Right renal cortex interstitium (tissue), 3 donors: Measurements from ENCODE around the gene KRTAP3-2. TPM values are rescaled to one million over a fixed set of nuclear protein-coding genes. Genes with fewer than 3 reads are reported as not detected.

Source experiments
- DNase-seq, 3 donors: peaks; one replicate each; pipeline ENCODE4 v3.0.0-alpha.2; 2013; ENCODE audit warnings: low read depth in 3 of 3, low spot score in 2 of 3
- polyA plus RNA-seq, 3 donors: library from polyadenylated mRNA; unstranded; fragments of 120-200 nt; gene quantifications; one replicate each; pipeline ENCODE4 v1.2.1, GENCODE V29; 2013; ENCODE audit not compliant: insufficient read length in 3 of 3

Gene KRTAP3-2
- polyA plus RNA-seq, 3 donors, result not detected

DNA sequence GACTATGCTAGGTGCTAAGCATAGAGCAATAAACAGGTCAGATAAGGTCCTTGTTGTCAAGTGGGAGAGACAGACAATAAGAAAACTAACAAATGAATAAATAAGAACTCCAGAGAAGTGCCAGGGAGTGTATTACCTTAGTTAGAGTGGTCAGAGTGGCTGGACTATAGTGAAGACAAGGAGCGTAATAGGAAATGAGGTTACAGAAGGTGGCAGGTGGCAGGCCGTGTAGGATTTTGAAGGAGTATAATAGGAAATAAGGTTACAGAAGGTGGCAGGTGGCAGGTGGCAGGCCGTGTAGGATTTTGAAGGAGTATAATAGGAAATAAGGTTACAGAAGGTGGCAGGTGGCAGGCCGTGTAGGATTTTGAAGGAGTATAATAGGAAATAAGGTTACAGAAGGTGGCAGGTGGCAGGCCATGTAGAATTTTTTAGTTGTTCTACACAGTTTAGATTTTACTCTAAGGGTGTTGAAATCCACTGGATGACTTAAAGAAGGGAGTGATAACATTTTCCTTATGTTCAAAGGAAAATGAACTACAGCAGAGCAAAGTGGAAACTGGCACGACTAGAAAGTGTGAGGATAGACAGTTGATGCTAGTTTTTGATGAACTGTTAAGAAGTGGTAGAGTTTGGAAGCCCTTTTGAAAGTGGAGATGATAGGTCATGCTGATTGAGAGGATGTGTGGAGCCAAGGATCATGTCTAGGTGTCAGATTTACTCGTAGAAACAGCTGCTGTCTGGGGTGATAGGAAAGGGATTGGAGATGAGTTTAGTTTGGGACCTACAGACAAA is 12.8 kb upstream of the KRTAP3-2 start:
- DNase-seq, result no peak

DNA sequence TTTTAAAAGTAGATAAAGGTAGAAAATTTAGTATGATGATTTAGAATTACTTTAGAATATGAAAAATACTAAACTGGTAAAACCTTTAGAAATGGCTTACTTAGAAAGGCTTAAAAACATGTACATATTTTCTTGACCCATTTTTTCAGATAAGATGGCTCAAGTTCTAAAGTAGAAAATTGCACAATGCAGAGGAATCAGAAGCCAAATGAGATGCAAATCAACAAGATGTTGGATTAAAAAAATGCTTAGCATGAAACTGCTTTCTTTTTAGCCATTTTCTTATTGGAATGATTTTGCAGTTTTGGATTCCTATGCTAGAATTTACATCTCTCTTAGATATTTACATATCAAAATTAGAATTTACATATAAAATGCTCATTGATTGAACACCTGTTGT is 10.7 kb upstream of the KRTAP3-2 start:
- no peak for DNase-seq

DNA sequence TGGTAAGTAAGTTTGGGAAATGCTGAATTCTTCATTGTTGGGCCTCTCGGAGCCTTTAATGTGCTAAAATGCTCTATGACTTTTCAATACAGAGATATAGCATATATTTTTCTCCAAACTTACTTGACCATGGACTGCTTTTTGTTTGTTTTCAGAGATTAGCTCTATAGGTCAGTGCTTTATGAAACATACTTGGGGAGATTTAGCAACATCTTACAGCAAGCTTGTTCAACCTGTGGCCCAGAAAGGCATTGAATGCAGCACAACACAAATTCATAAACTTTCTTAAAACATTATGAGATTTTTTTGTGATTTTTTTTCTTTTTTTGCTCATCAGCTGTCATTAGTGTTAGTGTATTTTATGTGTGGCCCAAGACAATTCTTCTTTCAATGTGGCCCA is 10.2 kb upstream of the KRTAP3-2 start:
- DNase-seq, result no peak

DNA sequence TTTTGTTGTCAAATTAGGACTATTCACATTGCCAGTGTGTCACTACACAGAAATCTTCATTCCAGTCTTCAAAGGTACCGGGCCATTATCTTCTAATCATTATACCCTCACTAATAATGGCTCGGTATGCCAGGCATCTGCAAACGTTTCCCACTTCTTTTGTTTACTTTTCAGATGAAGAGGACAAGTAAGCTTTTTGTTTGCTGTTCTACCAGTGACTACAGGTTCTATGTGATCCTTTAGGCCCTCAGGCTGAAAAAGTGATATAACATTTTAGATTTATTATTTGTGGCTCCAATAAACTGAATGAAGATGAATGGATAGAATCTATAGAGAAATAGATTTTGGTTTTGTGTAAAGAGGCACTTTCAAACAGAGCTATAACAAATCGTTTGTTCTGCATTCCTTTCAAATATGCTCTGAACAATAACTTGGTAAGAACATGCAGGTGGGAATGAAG is 9.6 kb upstream of the KRTAP3-2 start:
- no peak for DNase-seq

DNA sequence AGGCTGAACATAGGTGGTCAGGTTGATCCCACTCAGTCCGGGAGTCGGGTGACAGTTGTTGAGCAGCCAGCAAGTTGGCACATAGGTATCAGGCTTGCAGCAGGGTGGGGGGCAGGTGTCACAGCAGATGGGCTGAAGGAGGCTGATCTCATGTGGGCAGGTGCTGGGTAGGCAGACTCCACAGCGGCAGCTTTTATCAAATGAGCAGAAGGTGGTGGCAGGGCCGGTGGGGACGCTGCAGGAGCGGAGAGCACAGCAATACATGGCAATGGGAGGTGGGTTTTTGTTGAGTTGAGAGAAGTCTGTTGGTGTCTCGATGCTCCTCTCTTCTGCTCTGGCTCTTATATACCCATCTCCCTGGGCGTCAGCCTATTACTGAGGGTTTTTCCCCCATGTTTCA is 9.1 kb upstream of the KRTAP3-2 start, which contains the start of gene KRTAP3-1:
Gene KRTAP3-1 (minus strand): TSS at position 318 of the 400 bp plus-strand sequence. CDS start 54 bp downstream, at position 264.
- no peak for DNase-seq

DNA sequence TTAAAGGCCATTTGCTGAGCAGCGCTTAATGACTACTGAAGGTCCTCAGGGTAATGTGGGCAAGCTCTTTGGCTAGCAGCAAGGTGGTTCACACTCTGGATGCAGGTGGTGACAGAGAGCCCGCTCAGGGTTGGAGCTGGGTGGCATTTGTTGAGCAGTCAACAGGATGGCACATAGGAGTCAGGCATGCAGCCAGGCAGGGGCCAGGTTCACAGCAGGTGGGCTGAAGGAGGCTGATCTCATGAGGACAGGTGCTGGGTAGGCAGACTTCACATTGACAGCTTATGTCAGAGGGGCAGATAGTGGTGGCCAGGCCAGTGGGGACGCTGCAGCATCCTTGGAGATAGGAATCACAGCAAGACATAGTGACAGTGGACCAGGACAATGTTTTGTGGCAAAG is 4.7 kb upstream of the KRTAP3-2 start:
- DNase-seq, result no peak

DNA sequence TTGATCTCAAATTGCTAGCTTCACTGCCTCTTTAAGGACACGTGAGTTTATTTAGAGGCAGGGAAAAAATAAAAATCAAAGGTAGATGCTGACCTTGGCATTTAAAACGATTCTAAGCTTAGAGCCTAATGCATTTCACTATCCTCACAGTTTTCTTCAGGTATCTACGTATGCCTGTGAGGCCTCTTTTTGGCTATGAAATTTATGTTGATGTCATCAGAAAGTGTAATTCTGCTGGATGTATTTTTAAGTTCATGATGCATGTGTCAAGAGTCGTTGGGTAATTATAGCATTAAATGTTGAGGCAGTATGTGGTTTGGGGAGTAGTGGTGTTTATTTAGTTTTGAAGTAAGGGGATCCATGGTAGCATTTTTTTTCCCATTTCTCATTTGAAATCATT is 4.2 kb upstream of the KRTAP3-2 start:
- no peak for DNase-seq

DNA sequence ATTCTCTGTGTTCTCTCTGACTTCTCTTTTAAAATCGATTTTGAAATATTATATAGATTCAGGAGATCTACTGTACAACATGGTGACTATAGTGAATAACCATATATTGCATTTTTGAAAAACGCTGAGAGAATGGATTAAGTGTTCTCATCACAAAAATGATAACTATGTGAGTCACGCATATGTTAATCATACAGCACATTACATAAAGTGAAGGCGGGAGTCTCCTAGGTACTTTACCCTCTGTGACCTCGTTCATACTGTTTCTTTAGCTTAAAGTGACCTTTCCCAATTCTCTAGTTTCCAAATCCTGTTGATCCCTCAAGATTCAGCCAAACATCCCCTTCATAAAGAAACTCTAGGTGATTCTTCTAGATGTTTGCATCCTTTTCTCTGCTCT is 3.1 kb upstream of the KRTAP3-2 start:
- DNase-seq, result no peak

DNA sequence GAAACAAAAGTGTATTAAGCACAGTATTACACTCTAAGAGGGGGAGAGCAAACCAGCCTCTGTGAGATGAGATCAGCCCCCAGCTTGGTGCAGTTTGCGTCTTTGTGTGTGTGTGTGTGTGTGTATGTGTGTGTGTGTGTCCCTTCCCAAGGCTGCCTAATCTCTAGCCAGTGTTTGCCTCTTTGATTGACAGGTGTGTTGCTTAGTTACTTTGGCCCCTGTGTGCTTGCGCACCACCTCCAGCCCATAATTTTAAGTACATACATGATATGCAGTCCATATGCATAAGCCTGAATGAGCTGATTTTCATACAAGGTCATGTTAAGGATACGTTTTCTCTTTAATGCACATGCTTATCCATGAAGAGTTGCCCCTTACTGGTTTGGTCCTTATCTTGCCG is 2.1 kb upstream of the KRTAP3-2 start:
- DNase-seq, result no peak

DNA sequence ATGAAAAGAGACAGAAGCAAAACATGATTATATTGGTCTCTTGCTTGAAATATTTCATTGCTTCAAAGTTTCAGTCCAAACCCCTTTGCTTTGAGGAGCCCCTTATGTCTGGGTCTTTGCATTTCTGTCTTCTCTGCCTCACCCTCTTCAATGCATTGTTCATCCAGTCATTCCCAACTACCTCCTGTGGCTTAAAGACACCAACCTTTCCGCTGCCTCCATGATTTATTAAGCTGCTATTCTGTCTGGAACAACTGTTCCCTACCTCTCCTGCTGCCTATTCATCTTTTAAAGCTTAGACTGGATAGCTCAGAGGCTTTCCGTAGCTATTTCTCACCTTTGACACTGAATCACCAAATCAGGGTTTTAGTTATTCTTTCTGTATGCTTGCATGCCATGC is 2.3 kb downstream of the KRTAP3-2 start:
- DNase-seq, result no peak

DNA sequence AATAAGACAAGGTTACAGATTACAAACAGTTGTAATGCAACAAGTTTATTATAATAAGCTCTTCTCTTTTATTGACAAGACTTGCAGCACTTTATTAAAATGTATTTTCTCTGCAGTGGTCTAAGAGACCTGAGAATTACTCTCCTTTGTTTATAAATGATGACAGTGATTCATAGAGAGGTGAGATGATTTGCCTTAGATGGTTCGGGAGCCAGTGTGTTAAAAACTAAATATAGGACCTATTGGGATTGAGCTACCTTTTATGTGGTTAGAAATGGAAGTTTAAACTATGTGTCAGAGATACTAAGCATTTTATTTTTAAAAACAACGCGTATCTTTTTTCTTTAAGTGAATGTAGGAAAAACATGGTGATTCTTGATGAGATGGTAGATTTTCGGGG is 2.9 kb downstream of the KRTAP3-2 start:
- DNase-seq, result no peak

DNA sequence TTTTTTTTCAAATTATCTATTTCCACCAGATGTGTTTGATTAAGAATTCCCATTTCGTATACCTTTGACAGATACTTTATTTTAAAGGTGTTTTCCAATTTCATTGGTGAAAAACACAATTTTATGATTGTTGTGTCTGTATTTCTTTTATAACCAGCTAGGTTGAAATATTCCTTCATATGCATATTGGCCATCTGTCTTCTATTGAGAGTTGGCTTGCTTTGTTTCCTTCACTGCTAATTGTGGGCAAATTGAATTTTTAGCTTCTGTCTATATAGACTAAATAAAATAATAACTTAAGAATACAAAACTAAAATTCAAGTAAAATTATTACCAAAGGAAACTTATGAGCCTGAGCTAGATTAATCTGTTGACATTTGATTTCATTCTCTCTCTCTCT is 4.6 kb downstream of the KRTAP3-2 start:
- no peak for DNase-seq

DNA sequence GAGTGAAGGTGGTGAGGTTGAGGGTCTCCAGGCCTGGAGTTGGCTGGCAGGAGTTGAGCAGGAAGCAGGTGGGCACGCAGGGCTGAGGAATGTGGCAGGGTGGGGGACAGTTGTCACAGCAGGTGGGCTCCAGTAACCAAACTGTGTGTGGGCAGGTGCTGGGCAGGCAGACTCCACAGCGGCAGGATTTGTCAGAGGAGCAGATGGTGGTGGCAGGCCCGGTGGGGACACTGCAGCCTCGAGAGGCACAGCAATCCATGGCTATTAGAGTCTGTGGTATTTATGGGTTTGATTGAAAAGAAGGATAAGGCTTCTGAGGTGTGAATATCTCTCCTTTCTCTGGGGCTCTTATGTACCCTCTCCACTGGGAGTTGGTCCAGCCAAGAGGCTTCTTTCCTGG is 5.9 kb downstream of the KRTAP3-2 start, which contains the start of gene KRTAP3-3:
Gene KRTAP3-3 (minus strand): TSS at position 326 of the 400 bp plus-strand sequence. CDS start 67 bp downstream, at position 259.
- DNase-seq, result no peak

DNA sequence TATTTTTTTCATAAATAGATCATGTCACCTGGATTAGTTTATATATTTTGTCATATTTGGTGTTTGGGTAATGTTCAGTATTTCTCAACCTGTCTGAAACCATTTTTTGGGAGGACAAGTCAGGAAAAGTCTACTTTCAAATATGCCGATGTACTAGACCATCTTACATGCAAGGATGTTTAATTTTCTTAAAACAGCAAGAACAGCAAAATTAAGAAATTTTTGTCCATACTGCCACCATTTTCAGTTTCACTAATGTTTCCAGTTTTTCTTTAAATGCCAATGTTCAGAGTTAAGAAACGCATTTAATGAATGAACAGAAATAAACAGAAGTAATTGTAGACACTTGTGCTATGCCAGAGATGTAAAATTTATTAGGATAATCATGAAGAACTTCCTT is 6.6 kb downstream of the KRTAP3-2 start:
- DNase-seq, result no peak

DNA sequence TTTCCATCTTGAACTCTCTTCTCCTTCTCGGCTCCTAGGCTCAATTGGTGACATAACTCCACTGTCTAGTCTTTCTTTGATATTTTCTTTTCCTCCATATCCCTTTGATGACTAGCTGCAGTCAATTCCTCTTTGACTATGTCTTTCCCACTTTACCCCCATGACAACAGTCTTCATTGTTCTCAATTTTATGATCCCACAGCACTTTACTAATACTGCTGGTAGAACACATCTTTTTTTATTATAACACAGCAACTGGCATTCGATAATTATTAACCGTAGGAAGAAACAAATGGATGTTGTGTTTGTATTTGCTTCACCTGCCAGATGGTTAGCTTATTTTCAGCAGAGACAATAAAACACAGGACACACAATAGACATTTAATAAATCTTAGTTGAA is 7.0 kb downstream of the KRTAP3-2 start:
- no peak for DNase-seq

DNA sequence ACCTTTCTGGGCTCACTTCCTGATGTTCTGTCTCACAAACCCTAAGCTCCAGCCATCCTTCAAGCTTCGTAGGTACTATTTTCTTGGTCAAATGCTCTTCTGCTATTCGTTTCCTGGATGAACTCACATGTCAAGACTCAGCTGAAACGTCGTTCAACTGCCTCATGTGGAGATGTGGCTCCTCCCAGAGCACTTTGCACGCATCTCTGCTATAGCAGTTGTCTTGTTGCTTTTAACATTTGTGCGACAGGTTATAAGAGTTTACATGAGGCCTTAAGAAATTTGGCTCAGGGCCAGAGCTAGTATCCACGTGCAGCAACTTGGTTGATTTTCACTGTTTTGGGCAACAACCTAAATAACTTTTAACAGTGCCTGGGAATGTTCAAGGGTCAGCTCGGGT is 12.8 kb downstream of the KRTAP3-2 start:
- no peak for DNase-seq

DNA sequence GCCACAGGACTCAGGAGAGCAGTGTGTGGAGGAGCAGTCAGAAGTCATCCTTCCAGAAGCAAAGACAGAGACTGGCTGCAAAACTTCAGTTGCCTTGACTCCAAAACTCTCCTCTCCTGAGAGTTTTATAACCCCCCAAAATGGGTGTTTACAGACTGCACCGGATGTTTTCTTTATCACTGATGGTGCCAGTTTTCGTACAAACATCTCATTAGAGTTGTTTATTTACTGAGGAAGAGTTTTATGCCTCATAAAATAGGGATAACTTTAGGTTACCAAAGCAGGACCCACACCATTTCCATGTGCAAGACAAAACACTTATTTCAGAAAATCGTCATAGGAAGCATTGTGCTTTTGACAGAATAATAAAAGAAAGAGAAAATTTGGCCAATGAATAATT is 15.5 kb downstream of the KRTAP3-2 start, which contains the start of gene KRT40:
Gene KRT40 (minus strand): TSS at position 101 of the 400 bp plus-strand sequence. CDS start 53 bp downstream, at position 48.
- no peak for DNase-seq

DNA sequence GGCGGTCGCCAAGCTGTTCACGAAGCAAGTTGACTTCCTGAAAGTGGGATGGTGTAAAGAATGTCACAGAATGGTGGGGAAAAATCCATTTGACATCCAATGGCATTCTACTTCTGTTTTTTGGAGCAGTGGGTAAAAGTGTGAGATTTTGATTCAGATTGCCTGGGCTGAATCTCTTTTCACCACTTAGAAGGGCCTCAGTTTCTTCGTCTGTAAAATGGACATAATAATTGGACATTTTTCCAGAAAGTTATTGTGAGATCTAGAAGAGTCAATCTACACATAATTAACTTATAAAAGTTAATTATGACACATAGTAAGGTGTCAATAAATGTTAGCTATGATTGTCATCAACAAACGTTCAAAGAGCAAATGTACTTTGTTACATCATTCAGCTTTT is 18.6 kb downstream of the KRTAP3-2 start:
- no peak for DNase-seq

DNA sequence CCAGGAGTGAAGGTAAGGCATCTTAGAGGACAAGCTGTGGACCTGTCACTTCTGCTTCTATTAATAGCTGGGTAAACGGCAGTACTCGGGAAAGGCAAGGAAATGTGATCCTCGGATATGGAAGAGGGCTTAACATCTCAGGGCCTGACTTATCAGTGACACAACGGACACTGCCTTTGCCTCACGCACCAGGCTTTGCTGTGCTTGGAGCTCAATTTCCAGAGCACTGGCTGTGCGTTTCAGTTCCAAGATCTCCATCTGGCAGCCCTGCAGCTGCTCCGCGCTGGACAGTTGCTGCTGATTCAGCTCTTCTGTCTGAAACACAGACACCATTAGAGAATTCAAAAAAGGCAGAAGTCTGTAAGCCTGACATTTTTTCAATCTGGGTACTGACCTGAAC is 19.1 kb downstream of the KRTAP3-2 start:
- DNase-seq, result peak in 1 of 3 donors; percentile 10

DNA sequence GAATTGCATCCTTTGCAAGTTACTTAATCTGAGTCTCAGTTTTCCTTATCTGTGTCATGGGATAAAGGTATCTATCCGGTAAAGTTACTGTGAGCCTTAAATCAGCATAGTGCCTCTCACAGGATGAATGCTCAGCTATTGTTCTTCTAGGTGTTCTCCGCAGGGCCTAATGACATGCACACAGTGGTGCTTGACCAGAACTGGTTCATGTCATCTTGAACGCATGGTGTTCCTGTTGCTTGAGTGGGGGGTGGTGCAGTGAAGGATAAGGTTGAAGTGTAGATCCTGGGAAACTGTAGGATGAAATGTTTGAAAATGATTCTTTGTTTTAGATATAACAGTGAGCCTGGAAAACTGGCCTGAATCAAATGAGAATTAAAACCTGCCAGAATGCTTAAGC is 19.6 kb downstream of the KRTAP3-2 start:
- DNase-seq, result no peak

DNA sequence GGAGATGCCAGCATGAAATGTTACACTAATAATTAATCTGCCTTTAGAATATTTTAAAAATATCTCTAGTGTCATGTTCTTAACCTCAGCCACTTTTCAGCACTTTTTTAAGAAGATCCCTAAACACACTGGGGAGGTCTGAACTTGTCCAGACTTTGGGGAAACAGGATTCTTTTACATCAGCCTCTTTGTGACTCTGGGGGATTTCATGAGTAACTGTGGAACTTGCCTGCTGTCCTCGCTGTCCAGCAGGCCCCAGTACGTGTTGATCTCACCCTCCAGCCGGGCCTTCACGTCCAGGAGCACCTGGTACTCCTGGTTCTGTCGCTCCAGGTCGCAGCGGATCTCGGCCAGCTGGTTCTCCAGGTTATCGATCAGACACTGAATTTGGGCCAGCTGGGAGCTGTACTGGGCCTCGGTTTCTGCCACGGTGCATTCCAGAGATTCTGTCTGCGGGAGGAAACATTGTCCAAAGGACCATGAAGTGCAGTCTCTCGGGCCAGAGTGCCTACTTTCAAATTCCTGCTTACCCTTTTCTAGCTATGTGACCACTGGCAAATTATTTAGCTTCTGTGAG is 21.0 kb downstream of the KRTAP3-2 start:
- DNase-seq, result no peak

DNA sequence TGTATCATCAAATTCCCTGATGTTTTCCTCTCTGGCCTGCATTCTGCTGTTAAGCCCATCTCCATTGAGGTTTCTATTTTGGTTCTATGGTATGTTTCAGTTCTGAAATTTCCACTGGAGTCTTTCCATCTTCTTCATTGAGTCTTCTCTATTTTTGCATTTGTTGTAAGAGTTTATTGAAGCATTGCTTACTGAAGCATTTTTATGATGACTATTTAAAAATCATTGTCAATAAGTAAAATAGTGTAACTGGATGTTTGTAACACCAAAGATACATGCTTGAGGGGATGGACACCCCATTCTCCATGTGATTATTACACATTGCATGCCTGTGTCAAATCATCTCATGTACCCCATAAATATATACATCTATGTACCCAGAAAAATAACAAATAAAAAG is 24.2 kb downstream of the KRTAP3-2 start:
- no peak for DNase-seq
